ENCODE results near the gene ZBTB49.

- no peak for TF ChIP-seq CTCF (IDR thresholded peaks at IDR 0.05)
- TF ChIP-seq POLR2A (IDR thresholded peaks at IDR 0.05), result no peak
- TF ChIP-seq POLR2AphosphoS5 (IDR thresholded peaks at IDR 0.05), result no peak
- no peak for TF ChIP-seq EP300 (IDR thresholded peaks at IDR 0.05)
Measured at GRCh38 chr4:4344915-4345527, 55.0 kb downstream of the ZBTB49 start.

Measured in upper lobe of left lung (tissue), 4 donors.